H1 (cell line): ENCODE data around the gene FKBP2. TPM values are rescaled to one million over a fixed set of nuclear protein-coding genes. Genes with fewer than 3 reads are reported as not detected.

Experiments
- CTCF ChIA-PET: fragments of 300-600 bp; sonication (Branson Sonifier 250); formaldehyde crosslinking; loops from one replicate; lab custom pipeline; 2021; ENCODE audit not compliant: partially characterized antibody; lab: Charles Lee
- POLR2A ChIA-PET: fragments of 300-600 bp; sonication (Branson Sonifier 250); formaldehyde crosslinking; loops from one replicate; lab custom pipeline; 2021; ENCODE audit warnings: inconsistent platforms; ENCODE audit not compliant: partially characterized antibody; lab: Charles Lee
- DNase-seq, 2 experiments: peaks; one replicate each; pipeline versions ENCODE4 v3.0.0 to v3.0.0-alpha.2; 2010 to 2022; ENCODE audit warnings: low spot score in 2 of 2, low read depth in 1 of 2, mixed read lengths in 1 of 2
- FAIRE-seq: peaks from 2 replicates; lab custom pipeline; 2011; peaks lifted over from hg19 to GRCh38; lab: Jason Lieb, UNC
- H2AFZ ChIP-seq: 2 replicates; pipeline ENCODE4 v1.8.1; 2012; ENCODE audit warnings: low read length, inconsistent platforms
- H2AK5ac ChIP-seq: 2 replicates; pipeline ENCODE4 v1.6.1; 2013; ENCODE audit warnings: low read depth, low read length
- H2BK120ac ChIP-seq: replicated peaks from 2 replicates; pipeline ENCODE3; 2013; ENCODE audit warnings: low read depth, low read length, inconsistent platforms
- H2BK12ac ChIP-seq: 2 replicates; pipeline ENCODE4 v1.6.1; 2013; ENCODE audit warnings: low read depth, low read length
- H2BK15ac ChIP-seq: 2 replicates; pipeline ENCODE4 v1.6.1; 2013; ENCODE audit warnings: low read length
- H2BK20ac ChIP-seq: 2 replicates; pipeline ENCODE4 v1.6.1; 2013; ENCODE audit warnings: low read length
- H2BK5ac ChIP-seq: 2 replicates; pipeline ENCODE4 v1.6.1; 2013; ENCODE audit warnings: low read depth, low read length
- H3K14ac ChIP-seq: 2 replicates; pipeline ENCODE4 v1.6.1; 2013; ENCODE audit warnings: inconsistent platforms; ENCODE audit not compliant: insufficient read length
- H3K18ac ChIP-seq: 2 replicates; pipeline ENCODE4 v1.6.1; 2013; ENCODE audit warnings: low read length; ENCODE audit errors: extremely low read depth
- H3K23ac ChIP-seq: 2 replicates; pipeline ENCODE4 v1.6.1; 2013; ENCODE audit warnings: inconsistent platforms; ENCODE audit not compliant: insufficient read length
- H3K23me2 ChIP-seq: 2 replicates; pipeline ENCODE4 v1.6.1; 2013; ENCODE audit warnings: low read depth, low read length
- H3K27ac ChIP-seq: 2 replicates; pipeline ENCODE4 v1.6.1; 2011; ENCODE audit warnings: low read depth, low read length, inconsistent platforms
- H3K27me3 ChIP-seq, 4 experiments: replicated peaks in 1 of 4; 1 replicate in 1 of 4; 2 replicates in 3 of 4; pipeline versions ENCODE4 v1.6.1 to v1.8.1; 2011 to 2013; ENCODE audit warnings: low read length in 3 of 4, mild to moderate bottlenecking in 3 of 4, inconsistent platforms in 2 of 4, mixed read lengths in 2 of 4, moderate library complexity in 1 of 4; ENCODE audit not compliant: control insufficient read depth in 3 of 4, insufficient read depth in 3 of 4; ENCODE audit errors: extremely low read depth in 1 of 4
- H3K36me3 ChIP-seq, 4 experiments: 2 replicates each; pipeline versions ENCODE4 v1.6.1 to v1.8.1; 2011 to 2013; ENCODE audit warnings: mild to moderate bottlenecking in 4 of 4, low read length in 3 of 4, moderate library complexity in 2 of 4, control low read depth in 1 of 4, inconsistent platforms in 1 of 4; ENCODE audit not compliant: insufficient read depth in 4 of 4, control insufficient read depth in 2 of 4
- H3K4ac ChIP-seq: replicated peaks from 2 replicates; pipeline ENCODE3; 2013; ENCODE audit warnings: low read length, low read depth, mixed read lengths, inconsistent platforms; ENCODE audit not compliant: insufficient read length
- H3K4me1 ChIP-seq, 4 experiments: replicated peaks in 1 of 4; 1 replicate in 1 of 4; 2 replicates in 3 of 4; pipeline versions ENCODE4 v1.6.1 to v1.8.1; 2011 to 2013; ENCODE audit warnings: low read length in 3 of 4, inconsistent platforms in 2 of 4, mixed read lengths in 1 of 4; ENCODE audit not compliant: insufficient read depth in 4 of 4, control insufficient read depth in 3 of 4
- H3K4me2 ChIP-seq, 2 experiments: 2 replicates each; pipeline versions ENCODE4 v1.6.1 to v1.8.1; 2011 to 2013; ENCODE audit warnings: low read depth in 2 of 2, low read length in 2 of 2, control low read depth in 1 of 2, inconsistent platforms in 1 of 2, mild to moderate bottlenecking in 1 of 2; ENCODE audit not compliant: insufficient read depth in 1 of 2
- H3K4me3 ChIP-seq, 4 experiments: fragments of 200-600, 300-600 bp in 1 of 4; sonication (generic), shearing (Covaris generic), sonication (Bioruptor Twin) in 1 of 4; 2 replicates each; pipeline versions ENCODE4 v1.5.1 to v1.8.1; 2011 to 2016; ENCODE audit warnings: low read length in 4 of 4, low read depth in 3 of 4, control low read depth in 2 of 4, inconsistent platforms in 2 of 4, mild to moderate bottlenecking in 2 of 4, mixed read lengths in 1 of 4, moderate library complexity in 1 of 4; ENCODE audit not compliant: insufficient read depth in 2 of 4; ENCODE audit errors: extremely low read depth in 1 of 4
- H3K56ac ChIP-seq: replicated peaks from 2 replicates; pipeline ENCODE3; 2013; ENCODE audit warnings: low read depth, mild to moderate bottlenecking, mixed read lengths, low read length, inconsistent platforms; ENCODE audit not compliant: insufficient read length
- H3K79me1 ChIP-seq: 2 replicates; pipeline ENCODE4 v1.6.1; 2013; ENCODE audit warnings: low read depth, low read length, control low read depth
- H3K79me2 ChIP-seq, 2 experiments: 2 replicates each; pipeline versions ENCODE4 v1.6.1 to v1.8.1; 2012 to 2013; ENCODE audit warnings: low read length in 2 of 2, mild to moderate bottlenecking in 2 of 2, inconsistent platforms in 1 of 2; ENCODE audit not compliant: insufficient read depth in 2 of 2, control insufficient read depth in 1 of 2
- H3K9ac ChIP-seq, 4 experiments: replicated peaks in 1 of 4; 1 replicate in 1 of 4; 2 replicates in 3 of 4; pipeline versions ENCODE4 v1.6.1 to v1.8.1; 2011 to 2013; ENCODE audit warnings: low read depth in 3 of 4, low read length in 3 of 4, control low read depth in 2 of 4, mild to moderate bottlenecking in 2 of 4, moderate library complexity in 2 of 4, inconsistent platforms in 1 of 4; ENCODE audit errors: extremely low read depth in 1 of 4
- H3K9me3 ChIP-seq, 2 experiments: 2 replicates each; pipeline versions ENCODE4 v1.6.1 to v1.8.1; 2012 to 2013; ENCODE audit warnings: mild to moderate bottlenecking in 2 of 2, moderate library complexity in 2 of 2, control low read depth in 1 of 2, inconsistent platforms in 1 of 2, low read depth in 1 of 2, low read length in 1 of 2, mixed read lengths in 1 of 2; ENCODE audit not compliant: insufficient read depth in 2 of 2
- H4K20me1 ChIP-seq, 2 experiments: replicated peaks in 1 of 2; 2 replicates each; pipeline versions ENCODE3 to v1.8.1; 2011 to 2013; ENCODE audit warnings: inconsistent platforms in 2 of 2, low read length in 2 of 2, mild to moderate bottlenecking in 1 of 2; ENCODE audit not compliant: insufficient read depth in 2 of 2, control insufficient read depth in 1 of 2
- H4K5ac ChIP-seq: 2 replicates; pipeline ENCODE4 v1.6.1; 2013; ENCODE audit warnings: low read length, low read depth, mixed read lengths, inconsistent platforms; ENCODE audit not compliant: insufficient read length
- H4K8ac ChIP-seq: 2 replicates; pipeline ENCODE4 v1.8.0; 2013; ENCODE audit warnings: mild to moderate bottlenecking, moderate library complexity, low read length, inconsistent platforms; ENCODE audit not compliant: insufficient read depth; ENCODE audit errors: extremely low read depth
- H4K91ac ChIP-seq: replicated peaks from 2 replicates; pipeline ENCODE3; 2013; ENCODE audit warnings: low read length, mixed read lengths, inconsistent platforms; ENCODE audit not compliant: insufficient read length
- BCL11A ChIP-seq, 2 experiments: IDR thresholded peaks; one replicate each; pipeline ENCODE4 v1.6.1; 2011; ENCODE audit warnings: low read depth in 2 of 2, low read length in 2 of 2, mild to moderate bottlenecking in 2 of 2
- CEBPB ChIP-seq: IDR thresholded peaks from 2 replicates; pipeline ENCODE4 v1.6.1; 2012; ENCODE audit warnings: low read depth, low read length
- CHD1 ChIP-seq: IDR thresholded peaks from 2 replicates; pipeline ENCODE4 v1.6.1; 2012; ENCODE audit warnings: low read depth, low read length, improper control_type of control experiment
- JUND ChIP-seq: IDR thresholded peaks from 2 replicates; pipeline ENCODE4 v1.6.1; 2011; ENCODE audit warnings: mild to moderate bottlenecking, improper control_type of control experiment, low read length
- NANOG ChIP-seq: IDR thresholded peaks from 2 replicates; pipeline ENCODE4 v1.6.1; 2011; ENCODE audit warnings: low read length, low read depth, mild to moderate bottlenecking, inconsistent platforms; ENCODE audit not compliant: insufficient read depth, poor library complexity, severe bottlenecking
- POLR2AphosphoS5 ChIP-seq: IDR thresholded peaks from 2 replicates; pipeline ENCODE4 v1.6.1; 2011; ENCODE audit warnings: low read depth, low read length
- TAF7 ChIP-seq: optimal IDR thresholded peaks from 2 replicates; pipeline ENCODE3; 2011; ENCODE audit warnings: low read depth, mild to moderate bottlenecking, inconsistent platforms, low read length, moderate library complexity, borderline replicate concordance
- USF2 ChIP-seq: IDR thresholded peaks from 2 replicates; pipeline ENCODE4 v1.6.1; 2011; ENCODE audit warnings: low read length, improper control_type of control experiment
- WGBS, 2 experiments: shearing (Covaris generic) in 1 of 2; methylation state at CpG; one replicate each; pipeline versions ENCODE4 v1.1.6 to v1.1.7; 2013 to 2015; ENCODE audit warnings: low lambda C conversion rate in 2 of 2, mixed read lengths in 2 of 2, inconsistent platforms in 1 of 2, low coverage in 1 of 2, missing lambda C conversion rate in 1 of 2; ENCODE audit not compliant: insufficient replicate concordance in 2 of 2, insufficient coverage in 1 of 2, insufficient read length in 1 of 2; ENCODE audit errors: extremely low coverage in 1 of 2, missing lambda C conversion rate in 1 of 2; 5-methylcytosine and 5-hydroxymethylcytosine counted together
- polyA plus RNA-seq, 7 experiments: library from polyadenylated mRNA; depleted of rRNA in 3 of 7; stranded (reverse) in 5 of 7; unstranded in 2 of 7; fragments of >200 nt in 5 of 7; fragments of 200-250 nt in 2 of 7; gene quantifications; 1 replicate in 5 of 7; 2 replicates in 1 of 7; 4 replicates in 1 of 7; pipeline versions ENCODE4 v1.2.1 to v1.2.3, GENCODE V29; 2011 to 2013; ENCODE audit warnings: missing spikeins in 2 of 7, mixed read lengths in 2 of 7
- total RNA-seq: library from RNA; stranded (reverse); fragmentation: NEBNext Ultra II Directional; extraction: Animal tissue kit (Norgen Biotek cat#: 25700); gene quantifications from 2 replicates; pipeline ENCODE4 v1.2.1, GENCODE V29; 2021
- TF ChIP-seq, protein P1 (sequence below): IDR thresholded peaks from 2 replicates; pipeline ENCODE4 v1.6.1; 2012; ENCODE audit warnings: low read length, inconsistent platforms

FKBP2 gene
- total and polyA plus RNA-seq, 2 of the 8 experiments (the other 6 are each of a cell fraction or from before 2014, with no cell fraction given), result 41.7 to 52.5 TPM

- Histone ChIP-seq H3K23me2 (0 out of 2 replicates have a peak, but pooled peaks cover 2% of the 10 kb centered on the region), H2AK5ac (no peak overlapping the region), H3K23ac (no peak overlapping the region), H3K14ac (no peak overlapping the region), H3K79me1 (no peaks in the 10 kb centered on the region; the same call in 1 of the 2 replicates), H3K36me3 (no peaks in the 10 kb centered on the region; a peak in 1 of 8 replicates), H4K8ac (no peak overlapping the region), H2AFZ (no peak overlapping the region), H3K9me3 (no peaks in the 10 kb centered on the region), H2BK15ac (no peak overlapping the region), H2BK5ac (peak overlapping the region; percentile 35; the same call in 1 of the 2 replicates), H3K56ac (no peak overlapping the region), H3K18ac (no peak overlapping the region), H4K91ac (no peak overlapping the region), H3K4me1 (peaks cover 0 to 5% (median 2%) of the 10 kb centered on the region in 4 experiments; a peak in 1 of 7 replicates), H3K9ac (no peak overlapping the region), H3K79me2 (0 out of 4 replicates have a peak, but pooled peaks cover 0 to 4% of the 10 kb centered on the region in 2 experiments), H2BK20ac (no peak overlapping the region), H3K4me3 (no peak overlapping the region), H2BK12ac (no peak overlapping the region), H4K20me1 (no peaks in the 10 kb centered on the region), H3K4ac (no peak overlapping the region), H3K27me3 (no peaks in the 10 kb centered on the region), H3K4me2 (no peak overlapping the region), H4K5ac (no peak overlapping the region), H2BK120ac (no peak overlapping the region), H3K27ac (no peak overlapping the region)
- POLR2A ChIA-PET, result interaction anchor here (0.6 to 1.8 kb wide), 5 partner anchors 17 to 42 kb away, joined by 3 to 6 read pairs (median 3); partner anchors contain the start of genes PRDX5 and TRMT112
- CTCF ChIA-PET, result interaction anchor here (0.6 to 13.7 kb wide), 7 partner anchors 12 to 90 kb away, joined by 3 to 168 read pairs (median 5); partner anchors contain the start of genes CATSPERZ, ESRRA and PLCB3
- DNase-seq, result no peak
- WGBS, 2 experiments, result 80% methylated on average over 15 of the region's 15 CpGs; no CpG with 5 or more reads in 1 of the 2 experiments
- no peak for FAIRE-seq
- TF ChIP-seq JUND (no peak), NANOG (no peak), CEBPB (no peak), CHD1 (no peak), USF2 (no peak), BCL11A (IDR thresholded peaks at IDR 0.05; ENCODE audit: low read depth in 2 of 2, low read length in 2 of 2) (no peak), POLR2AphosphoS5 (no peak), TAF7 (no peak)
- TF ChIP-seq, protein P1, sequence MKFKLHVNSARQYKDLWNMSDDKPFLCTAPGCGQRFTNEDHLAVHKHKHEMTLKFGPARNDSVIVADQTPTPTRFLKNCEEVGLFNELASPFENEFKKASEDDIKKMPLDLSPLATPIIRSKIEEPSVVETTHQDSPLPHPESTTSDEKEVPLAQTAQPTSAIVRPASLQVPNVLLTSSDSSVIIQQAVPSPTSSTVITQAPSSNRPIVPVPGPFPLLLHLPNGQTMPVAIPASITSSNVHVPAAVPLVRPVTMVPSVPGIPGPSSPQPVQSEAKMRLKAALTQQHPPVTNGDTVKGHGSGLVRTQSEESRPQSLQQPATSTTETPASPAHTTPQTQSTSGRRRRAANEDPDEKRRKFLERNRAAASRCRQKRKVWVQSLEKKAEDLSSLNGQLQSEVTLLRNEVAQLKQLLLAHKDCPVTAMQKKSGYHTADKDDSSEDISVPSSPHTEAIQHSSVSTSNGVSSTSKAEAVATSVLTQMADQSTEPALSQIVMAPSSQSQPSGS, result no peak
Observed at GRCh38 chr11:64275031-64275800, 34.3 kb downstream of the FKBP2 start.
